ENCODE results near the gene PNPLA2.

The PNPLA2 gene

DNA sequence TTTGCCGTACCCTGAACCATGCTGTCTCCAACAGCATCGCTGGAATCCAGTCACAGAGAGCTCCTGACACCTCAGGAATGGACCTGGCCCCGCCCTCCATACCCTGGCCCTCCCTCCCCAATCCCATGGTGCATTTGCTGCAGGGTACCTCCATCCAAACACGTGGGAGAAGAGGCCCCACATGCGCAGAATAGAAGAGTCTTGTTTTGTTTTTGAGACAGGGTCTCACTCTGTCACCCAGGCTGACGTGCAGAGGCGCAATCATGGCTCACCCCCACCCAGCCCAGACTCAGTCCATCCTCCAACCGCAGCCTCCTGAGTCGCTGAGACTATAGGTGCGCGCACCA, 2.3 kb upstream of the PNPLA2 start:
- H3K9me3 ChIP-seq (ENCODE audit: control insufficient read depth in 5 of 5, low read length in 5 of 5) = no peaks in the 10 kb centered on the region
- no peak overlapping the region for H3K4me3 ChIP-seq (ENCODE audit: low read depth in 1 of 5, low read length in 5 of 5)
- peaks cover 14 to 66% (median 64%) of the 10 kb centered on the region in 5 donors for H3K4me1 ChIP-seq (ENCODE audit: control insufficient read depth in 5 of 5, insufficient read depth in 5 of 5, low read length in 5 of 5)
- peak overlapping the region in 2 of 5 donors; percentile 48 to 68 for H3K9ac ChIP-seq (ENCODE audit: low read length in 5 of 5)
- no peaks in the 10 kb centered on the region for H3K27me3 ChIP-seq (ENCODE audit: control insufficient read depth in 5 of 5, insufficient read depth in 4 of 5, low read length in 5 of 5)
- H3K36me3 ChIP-seq (ENCODE audit: control insufficient read depth in 5 of 5, insufficient read depth in 5 of 5, low read length in 5 of 5) = peaks cover 0 to 32% (median 32%) of the 10 kb centered on the region in 5 donors
- peak overlapping the region; percentile 70 for H3K27ac ChIP-seq (ENCODE audit: low read depth, low read length)

DNA sequence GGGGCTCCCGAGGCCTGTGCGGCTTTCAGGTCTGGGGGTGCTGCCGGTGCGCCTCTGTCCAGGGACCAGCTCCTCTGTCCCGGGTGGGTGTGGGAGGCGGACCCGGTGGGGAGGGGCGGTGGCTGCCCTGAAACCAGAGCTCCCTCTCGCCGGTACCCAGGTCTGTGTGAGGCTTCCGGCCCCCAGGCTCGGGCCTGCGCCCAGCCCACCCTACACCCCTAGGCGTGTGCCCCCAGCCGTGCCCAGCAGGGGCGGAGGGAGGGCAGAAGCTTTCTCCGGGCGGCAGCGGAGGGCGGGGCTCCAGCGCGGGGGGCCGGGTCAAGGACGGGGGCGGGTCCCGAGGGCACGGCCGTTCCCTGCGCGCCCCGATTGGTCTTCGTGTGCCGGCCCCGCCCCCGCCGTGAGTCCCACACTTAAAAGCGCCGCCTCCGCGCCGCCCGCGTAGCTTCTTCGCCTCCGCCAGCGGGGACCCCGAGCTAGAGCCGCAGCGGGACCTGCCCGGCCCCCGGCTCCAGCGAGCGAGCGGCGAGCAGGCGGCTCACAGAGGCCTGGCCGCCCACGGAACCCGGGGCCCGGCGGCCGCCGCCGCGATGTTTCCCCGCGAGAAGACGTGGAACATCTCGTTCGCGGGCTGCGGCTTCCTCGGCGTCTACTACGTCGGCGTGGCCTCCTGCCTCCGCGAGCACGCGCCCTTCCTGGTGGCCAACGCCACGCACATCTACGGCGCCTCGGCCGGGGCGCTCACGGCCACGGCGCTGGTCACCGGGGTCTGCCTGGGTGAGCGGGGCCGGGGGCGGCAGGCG, 616 bp downstream of the PNPLA2 start:
- Histone ChIP-seq H3K27ac (ENCODE audit: low read depth, low read length) (peak overlapping the region; percentile 97), H3K9me3 (ENCODE audit: control insufficient read depth in 5 of 5, low read length in 5 of 5) (no peaks in the 10 kb centered on the region), H3K27me3 (ENCODE audit: control insufficient read depth in 5 of 5, insufficient read depth in 4 of 5, low read length in 5 of 5) (no peaks in the 10 kb centered on the region), H3K36me3 (ENCODE audit: control insufficient read depth in 5 of 5, insufficient read depth in 5 of 5, low read length in 5 of 5) (peaks cover 0 to 35% (median 30%) of the 10 kb centered on the region in 5 donors), H3K4me1 (ENCODE audit: control insufficient read depth in 5 of 5, insufficient read depth in 5 of 5, low read length in 5 of 5) (peaks cover 10 to 68% (median 65%) of the 10 kb centered on the region in 5 donors), H3K9ac (ENCODE audit: low read length in 5 of 5) (peak overlapping the region in 4 of 5 donors; percentile 84 to 99 (median 93)), H3K4me3 (ENCODE audit: low read depth in 1 of 5, low read length in 5 of 5) (peak overlapping the region in 4 of 5 donors; percentile 83 to 100 (median 92))

DNA sequence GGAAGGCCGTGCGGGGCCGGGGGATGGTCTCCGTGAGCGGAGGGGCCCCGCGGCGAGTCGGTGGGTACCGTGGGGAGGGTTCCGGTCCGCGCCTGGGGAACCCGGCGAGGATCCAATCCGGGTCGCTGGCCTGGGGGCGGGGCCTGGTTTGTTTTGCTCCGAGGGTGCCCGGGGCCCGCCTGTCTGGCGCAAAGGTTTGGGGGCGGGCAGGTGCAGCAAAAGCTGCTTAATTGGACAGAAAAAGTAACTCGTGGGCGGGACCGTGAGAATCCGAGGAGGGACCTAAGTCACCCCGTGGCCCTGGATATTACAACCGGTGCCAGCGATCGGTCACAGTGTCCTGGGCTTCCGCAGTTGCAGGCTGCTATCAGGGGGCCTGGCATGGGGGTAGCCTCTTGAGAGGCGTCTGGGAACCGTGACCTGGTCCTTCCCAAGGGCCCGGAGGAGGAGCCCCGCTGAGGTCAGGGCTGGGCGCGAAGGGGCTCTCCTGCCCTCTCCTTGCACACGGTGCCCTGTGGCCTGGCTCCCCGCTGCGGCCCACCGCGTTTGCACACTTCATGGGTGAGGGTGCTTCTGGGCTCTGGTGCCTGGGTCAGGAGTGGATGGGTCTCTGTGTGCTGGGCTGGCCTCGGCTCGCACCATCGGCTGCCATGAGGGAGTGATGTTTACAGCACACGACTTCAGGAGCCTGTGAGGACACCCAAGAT, 1.4 kb downstream of the PNPLA2 start:
- H3K9ac ChIP-seq (ENCODE audit: low read length in 5 of 5) = peak overlapping the region; percentile 56 to 95 (median 84)
- H3K4me1 ChIP-seq (ENCODE audit: control insufficient read depth in 5 of 5, insufficient read depth in 5 of 5, low read length in 5 of 5) = peaks cover 10 to 75% (median 67%) of the 10 kb centered on the region in 5 donors
- H3K27ac ChIP-seq (ENCODE audit: low read depth, low read length) = peak overlapping the region; percentile 97
- H3K36me3 ChIP-seq (ENCODE audit: control insufficient read depth in 5 of 5, insufficient read depth in 5 of 5, low read length in 5 of 5) = peaks cover 0 to 43% (median 37%) of the 10 kb centered on the region in 5 donors
- H3K27me3 ChIP-seq (ENCODE audit: control insufficient read depth in 5 of 5, insufficient read depth in 4 of 5, low read length in 5 of 5) = no peaks in the 10 kb centered on the region
- H3K9me3 ChIP-seq (ENCODE audit: control insufficient read depth in 5 of 5, low read length in 5 of 5) = no peaks in the 10 kb centered on the region
- H3K4me3 ChIP-seq (ENCODE audit: low read depth in 1 of 5, low read length in 5 of 5) = peak overlapping the region; percentile 83 to 100 (median 92)

GRCh38 chr11:820655-821511, 2.2 kb downstream of the PNPLA2 start:
- Histone ChIP-seq H3K4me3 (ENCODE audit: low read depth in 1 of 5, low read length in 5 of 5) (peak overlapping the region; percentile 83 to 100 (median 92)), H3K9me3 (ENCODE audit: control insufficient read depth in 5 of 5, low read length in 5 of 5) (no peaks in the 10 kb centered on the region), H3K27me3 (ENCODE audit: control insufficient read depth in 5 of 5, insufficient read depth in 4 of 5, low read length in 5 of 5) (no peaks in the 10 kb centered on the region), H3K4me1 (ENCODE audit: control insufficient read depth in 5 of 5, insufficient read depth in 5 of 5, low read length in 5 of 5) (peaks cover 10 to 76% (median 64%) of the 10 kb centered on the region in 5 donors), H3K36me3 (ENCODE audit: control insufficient read depth in 5 of 5, insufficient read depth in 5 of 5, low read length in 5 of 5) (peaks cover 0 to 49% (median 40%) of the 10 kb centered on the region in 5 donors), H3K9ac (ENCODE audit: low read length in 5 of 5) (peak overlapping the region; percentile 56 to 95 (median 84)), H3K27ac (ENCODE audit: low read depth, low read length) (peak overlapping the region; percentile 97)

DNA sequence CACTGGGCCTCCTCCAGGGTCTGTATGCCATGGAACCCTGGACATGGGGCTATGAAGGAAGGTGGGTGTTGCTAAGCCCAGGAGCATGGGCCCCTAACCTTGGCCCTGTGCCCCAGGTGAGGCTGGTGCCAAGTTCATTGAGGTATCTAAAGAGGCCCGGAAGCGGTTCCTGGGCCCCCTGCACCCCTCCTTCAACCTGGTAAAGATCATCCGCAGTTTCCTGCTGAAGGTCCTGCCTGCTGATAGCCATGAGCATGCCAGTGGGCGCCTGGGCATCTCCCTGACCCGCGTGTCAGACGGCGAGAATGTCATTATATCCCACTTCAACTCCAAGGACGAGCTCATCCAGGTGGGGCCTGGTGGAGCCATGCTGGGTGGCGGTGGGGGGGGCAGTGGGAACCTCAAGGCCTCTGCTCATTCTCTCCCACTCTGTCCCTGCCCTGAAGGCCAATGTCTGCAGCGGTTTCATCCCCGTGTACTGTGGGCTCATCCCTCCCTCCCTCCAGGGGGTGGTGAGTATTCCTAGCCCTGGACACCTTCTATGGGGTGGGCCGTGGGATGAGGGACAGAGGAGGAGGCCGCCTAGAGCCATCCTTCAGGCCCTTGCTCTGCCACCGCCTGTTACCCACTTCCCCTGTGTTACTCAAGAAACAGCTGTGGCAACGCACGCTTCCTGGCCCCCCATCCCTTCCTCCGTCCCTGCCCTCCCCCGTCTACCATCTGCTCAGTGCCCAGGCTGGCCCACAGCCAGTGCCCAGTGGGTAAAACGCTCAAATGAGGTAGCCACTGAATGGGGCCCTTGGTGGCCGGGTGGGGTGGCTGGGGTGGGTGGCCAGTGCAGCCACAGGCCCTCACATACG, 3.0 kb downstream of the PNPLA2 start:
- Histone ChIP-seq H3K27me3 (ENCODE audit: control insufficient read depth in 5 of 5, insufficient read depth in 4 of 5, low read length in 5 of 5) (no peaks in the 10 kb centered on the region), H3K36me3 (ENCODE audit: control insufficient read depth in 5 of 5, insufficient read depth in 5 of 5, low read length in 5 of 5) (peaks cover 0 to 49% (median 40%) of the 10 kb centered on the region in 5 donors), H3K9ac (ENCODE audit: low read length in 5 of 5) (peak overlapping the region in 4 of 5 donors; percentile 83 to 95 (median 90)), H3K27ac (ENCODE audit: low read depth, low read length) (peak overlapping the region; percentile 97), H3K4me3 (ENCODE audit: low read depth in 1 of 5, low read length in 5 of 5) (peak overlapping the region; percentile 83 to 100 (median 92)), H3K9me3 (ENCODE audit: control insufficient read depth in 5 of 5, low read length in 5 of 5) (no peaks in the 10 kb centered on the region), H3K4me1 (ENCODE audit: control insufficient read depth in 5 of 5, insufficient read depth in 5 of 5, low read length in 5 of 5) (peaks cover 10 to 77% (median 62%) of the 10 kb centered on the region in 5 donors)

DNA sequence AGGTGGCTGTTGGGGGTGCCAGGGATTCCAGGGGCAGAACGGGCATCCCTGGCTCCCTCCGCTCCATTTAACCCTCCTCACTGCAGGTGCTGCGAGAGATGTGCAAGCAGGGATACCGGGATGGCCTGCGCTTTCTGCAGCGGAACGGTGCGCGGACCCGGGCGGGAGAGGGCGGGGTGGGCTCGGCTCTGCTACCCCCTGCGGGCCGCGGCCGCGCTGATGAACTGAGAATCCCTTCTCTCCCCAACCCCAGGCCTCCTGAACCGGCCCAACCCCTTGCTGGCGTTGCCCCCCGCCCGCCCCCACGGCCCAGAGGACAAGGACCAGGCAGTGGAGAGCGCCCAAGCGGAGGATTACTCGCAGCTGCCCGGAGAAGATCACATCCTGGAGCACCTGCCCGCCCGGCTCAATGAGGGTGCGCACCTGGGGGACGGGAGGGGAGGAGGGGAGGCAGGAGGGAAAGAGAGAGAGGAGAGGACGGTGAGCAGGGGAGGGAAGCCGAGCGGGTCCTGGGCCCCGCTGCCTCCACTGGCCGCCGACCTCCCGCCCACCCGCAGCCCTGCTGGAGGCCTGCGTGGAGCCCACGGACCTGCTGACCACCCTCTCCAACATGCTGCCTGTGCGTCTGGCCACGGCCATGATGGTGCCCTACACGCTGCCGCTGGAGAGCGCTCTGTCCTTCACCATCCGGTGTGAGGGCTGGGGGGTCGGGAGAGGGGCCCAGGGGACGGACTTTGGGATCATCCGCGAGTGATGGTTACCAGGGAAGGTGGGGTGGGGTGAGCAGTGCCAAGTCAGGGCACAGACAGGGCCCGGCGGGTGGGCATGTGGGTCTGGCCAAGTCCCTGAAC, 5.0 kb downstream of the PNPLA2 start:
- Histone ChIP-seq H3K9me3 (ENCODE audit: control insufficient read depth in 5 of 5, low read length in 5 of 5) (no peaks in the 10 kb centered on the region), H3K4me3 (ENCODE audit: low read depth in 1 of 5, low read length in 5 of 5) (peak overlapping the region in 1 of 5 donors; percentile 24), H3K36me3 (ENCODE audit: control insufficient read depth in 5 of 5, insufficient read depth in 5 of 5, low read length in 5 of 5) (peaks cover 0 to 49% (median 40%) of the 10 kb centered on the region in 5 donors), H3K4me1 (ENCODE audit: control insufficient read depth in 5 of 5, insufficient read depth in 5 of 5, low read length in 5 of 5) (peaks cover 9 to 86% (median 75%) of the 10 kb centered on the region in 5 donors), H3K27ac (ENCODE audit: low read depth, low read length) (no peak overlapping the region), H3K9ac (ENCODE audit: low read length in 5 of 5) (no peak overlapping the region), H3K27me3 (ENCODE audit: control insufficient read depth in 5 of 5, insufficient read depth in 4 of 5, low read length in 5 of 5) (no peaks in the 10 kb centered on the region)

- peaks cover 0 to 49% (median 40%) of the 10 kb centered on the region in 5 donors for H3K36me3 ChIP-seq (ENCODE audit: control insufficient read depth in 5 of 5, insufficient read depth in 5 of 5, low read length in 5 of 5)
- H3K4me3 ChIP-seq (ENCODE audit: low read depth in 1 of 5, low read length in 5 of 5) = no peak overlapping the region
- peaks cover 12 to 89% (median 77%) of the 10 kb centered on the region in 5 donors for H3K4me1 ChIP-seq (ENCODE audit: control insufficient read depth in 5 of 5, insufficient read depth in 5 of 5, low read length in 5 of 5)
- no peak overlapping the region for H3K9ac ChIP-seq (ENCODE audit: low read length in 5 of 5)
- H3K27me3 ChIP-seq (ENCODE audit: control insufficient read depth in 5 of 5, insufficient read depth in 4 of 5, low read length in 5 of 5) = no peaks in the 10 kb centered on the region
- peak overlapping the region; percentile 67 for H3K27ac ChIP-seq (ENCODE audit: low read depth, low read length)
- H3K9me3 ChIP-seq (ENCODE audit: control insufficient read depth in 5 of 5, low read length in 5 of 5) = no peaks in the 10 kb centered on the region
These were observed 5.7 kb downstream of the PNPLA2 start for GRCh38 chr11:824292-824880.

DNA sequence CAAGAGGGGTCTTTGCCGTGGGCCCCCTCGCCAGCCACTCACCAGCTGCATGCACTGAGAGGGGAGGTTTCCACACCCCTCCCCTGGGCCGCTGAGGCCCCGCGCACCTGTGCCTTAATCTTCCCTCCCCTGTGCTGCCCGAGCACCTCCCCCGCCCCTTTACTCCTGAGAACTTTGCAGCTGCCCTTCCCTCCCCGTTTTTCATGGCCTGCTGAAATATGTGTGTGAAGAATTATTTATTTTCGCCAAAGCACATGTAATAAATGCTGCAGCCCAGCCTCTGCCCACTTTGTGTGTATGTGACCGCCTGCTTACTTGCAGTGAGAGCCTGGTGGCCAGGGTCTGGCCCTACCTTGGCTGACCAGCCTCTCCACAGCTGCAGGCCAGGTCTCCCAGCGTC, 6.2 kb downstream of the PNPLA2 start:
- H3K36me3 ChIP-seq (ENCODE audit: control insufficient read depth in 5 of 5, insufficient read depth in 5 of 5, low read length in 5 of 5) = peaks cover 0 to 49% (median 40%) of the 10 kb centered on the region in 5 donors
- no peak overlapping the region for H3K9ac ChIP-seq (ENCODE audit: low read length in 5 of 5)
- H3K27ac ChIP-seq (ENCODE audit: low read depth, low read length) = peak overlapping the region; percentile 67
- peaks cover 12 to 94% (median 82%) of the 10 kb centered on the region in 5 donors for H3K4me1 ChIP-seq (ENCODE audit: control insufficient read depth in 5 of 5, insufficient read depth in 5 of 5, low read length in 5 of 5)
- no peak overlapping the region for H3K4me3 ChIP-seq (ENCODE audit: low read depth in 1 of 5, low read length in 5 of 5)
- no peaks in the 10 kb centered on the region for H3K9me3 ChIP-seq (ENCODE audit: control insufficient read depth in 5 of 5, low read length in 5 of 5)
- no peaks in the 10 kb centered on the region for H3K27me3 ChIP-seq (ENCODE audit: control insufficient read depth in 5 of 5, insufficient read depth in 4 of 5, low read length in 5 of 5)
